Fibroblast of mammary gland (primary cell): ENCODE data around the gene FADD.

Source experiments
- DNase-seq: peaks from one replicate; pipeline ENCODE4 v3.0.0-alpha.2; 2010; ENCODE audit warnings: low read depth
- H3K4me3 ChIP-seq: 2 replicates; pipeline ENCODE4 v1.5.1; 2011; ENCODE audit warnings: low read depth, mild to moderate bottlenecking, low read length, moderate library complexity; ENCODE audit not compliant: control insufficient read depth
- TF ChIP-seq, protein P1 (sequence below): conservative IDR thresholded peaks from 2 replicates; pipeline ENCODE4 v1.5.1; 2011; ENCODE audit warnings: low read depth, low read length, inconsistent platforms; ENCODE audit not compliant: control insufficient read depth, insufficient read depth

FADD gene

DNA sequence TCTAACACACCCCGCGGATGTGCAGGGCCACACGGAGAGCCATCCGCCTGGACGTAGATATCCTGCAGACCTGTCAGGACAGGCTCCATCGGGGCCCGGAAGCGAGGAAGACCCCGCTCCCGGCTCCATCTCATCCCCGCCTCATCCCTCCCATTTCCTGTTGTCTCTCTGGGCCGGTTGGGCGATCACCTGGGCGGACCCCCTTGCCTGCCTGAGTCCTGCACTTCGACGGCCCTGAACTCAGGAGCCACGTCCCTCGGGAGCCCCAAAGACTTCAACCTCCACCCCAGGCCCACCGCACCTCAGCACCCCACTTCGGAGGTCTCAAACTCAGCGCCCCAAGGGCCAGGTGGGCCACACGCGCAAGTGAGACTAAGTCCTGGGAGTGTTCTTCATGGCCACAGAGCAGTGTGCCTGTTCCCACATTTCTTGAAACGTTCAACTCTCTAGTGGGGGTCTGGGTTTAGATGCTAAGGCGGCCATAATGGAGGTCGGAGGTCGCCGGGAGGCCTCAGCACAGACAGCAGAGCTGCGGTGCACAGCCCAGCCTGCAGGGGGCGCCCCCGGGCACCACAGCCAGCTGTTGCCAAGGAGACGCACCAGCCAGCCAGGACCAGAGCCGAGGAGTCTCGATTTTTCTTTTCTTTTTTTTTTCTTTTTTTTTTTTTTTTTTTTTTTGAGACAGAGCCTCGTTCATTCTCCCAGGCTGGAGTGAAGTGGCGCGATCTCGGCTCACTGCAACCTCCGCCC lies 26.0 kb upstream of the FADD start:
- peak; percentile 14 for DNase-seq
- H3K4me3 ChIP-seq = no peak overlapping the region
- TF ChIP-seq, protein P1, sequence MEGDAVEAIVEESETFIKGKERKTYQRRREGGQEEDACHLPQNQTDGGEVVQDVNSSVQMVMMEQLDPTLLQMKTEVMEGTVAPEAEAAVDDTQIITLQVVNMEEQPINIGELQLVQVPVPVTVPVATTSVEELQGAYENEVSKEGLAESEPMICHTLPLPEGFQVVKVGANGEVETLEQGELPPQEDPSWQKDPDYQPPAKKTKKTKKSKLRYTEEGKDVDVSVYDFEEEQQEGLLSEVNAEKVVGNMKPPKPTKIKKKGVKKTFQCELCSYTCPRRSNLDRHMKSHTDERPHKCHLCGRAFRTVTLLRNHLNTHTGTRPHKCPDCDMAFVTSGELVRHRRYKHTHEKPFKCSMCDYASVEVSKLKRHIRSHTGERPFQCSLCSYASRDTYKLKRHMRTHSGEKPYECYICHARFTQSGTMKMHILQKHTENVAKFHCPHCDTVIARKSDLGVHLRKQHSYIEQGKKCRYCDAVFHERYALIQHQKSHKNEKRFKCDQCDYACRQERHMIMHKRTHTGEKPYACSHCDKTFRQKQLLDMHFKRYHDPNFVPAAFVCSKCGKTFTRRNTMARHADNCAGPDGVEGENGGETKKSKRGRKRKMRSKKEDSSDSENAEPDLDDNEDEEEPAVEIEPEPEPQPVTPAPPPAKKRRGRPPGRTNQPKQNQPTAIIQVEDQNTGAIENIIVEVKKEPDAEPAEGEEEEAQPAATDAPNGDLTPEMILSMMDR = peak; percentile 50

DNA sequence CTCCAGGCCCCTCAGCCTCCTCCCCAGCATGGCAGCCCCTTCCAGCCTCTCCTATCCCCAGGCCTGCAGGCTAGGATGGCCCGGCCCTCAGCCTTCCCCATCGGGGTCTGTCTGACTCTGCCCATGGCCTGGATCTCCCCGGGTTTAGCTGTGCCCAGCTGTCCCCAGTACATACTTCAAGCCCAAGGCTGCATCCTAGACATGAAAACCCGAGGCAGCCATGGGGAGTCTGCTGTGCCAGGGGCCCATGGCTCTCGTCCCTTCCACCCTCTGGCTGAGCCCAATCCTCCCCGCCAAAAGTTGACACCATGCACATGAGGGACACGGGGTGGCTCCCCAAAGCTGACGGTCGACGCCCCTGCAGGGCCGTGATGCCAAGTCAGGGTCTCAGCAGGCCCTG lies 22.2 kb upstream of the FADD start:
- TF ChIP-seq, protein P1 = no peak
- DNase-seq = no peak
- no peak overlapping the region for H3K4me3 ChIP-seq

DNA sequence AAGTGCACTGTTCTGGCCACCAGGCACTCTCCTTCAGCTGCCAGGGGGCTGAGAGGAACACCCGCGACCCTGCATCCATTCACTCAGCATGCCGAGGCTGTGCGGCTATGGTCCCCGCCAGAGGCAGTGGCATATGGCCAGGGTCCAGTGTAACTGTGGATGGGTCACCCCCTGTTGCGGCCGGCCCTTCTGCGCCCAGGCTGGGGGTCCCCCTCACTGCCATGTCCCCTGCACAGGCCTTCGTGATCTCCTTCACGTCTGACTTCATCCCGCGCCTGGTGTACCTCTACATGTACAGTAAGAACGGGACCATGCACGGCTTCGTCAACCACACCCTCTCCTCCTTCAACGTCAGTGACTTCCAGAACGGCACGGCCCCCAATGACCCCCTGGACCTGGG lies 20.8 kb upstream of the FADD start:
- TF ChIP-seq, protein P1 = no peak
- no peak overlapping the region for H3K4me3 ChIP-seq
- DNase-seq = no peak

DNA sequence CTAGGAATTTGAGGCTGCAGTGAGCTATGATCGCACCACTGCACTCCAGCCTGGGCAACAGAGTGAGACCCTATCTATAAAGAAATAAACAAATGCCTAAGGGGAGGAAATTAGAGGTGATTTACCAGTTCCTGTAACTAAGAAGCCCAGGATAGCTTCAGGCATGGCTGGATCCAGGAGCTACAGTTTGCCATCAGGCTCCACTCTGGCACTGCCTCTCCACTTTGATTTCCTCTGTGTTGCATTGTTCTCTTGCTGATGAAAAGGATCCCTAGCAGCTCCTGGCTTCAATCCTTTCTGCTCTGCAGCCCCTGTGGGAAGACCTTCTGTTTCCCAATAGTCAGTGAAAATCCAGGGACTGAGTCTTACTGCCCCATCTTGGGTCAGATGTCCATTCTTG lies 20.1 kb upstream of the FADD start:
- H3K4me3 ChIP-seq = no peak overlapping the region
- TF ChIP-seq, protein P1 = no peak
- DNase-seq = no peak

DNA sequence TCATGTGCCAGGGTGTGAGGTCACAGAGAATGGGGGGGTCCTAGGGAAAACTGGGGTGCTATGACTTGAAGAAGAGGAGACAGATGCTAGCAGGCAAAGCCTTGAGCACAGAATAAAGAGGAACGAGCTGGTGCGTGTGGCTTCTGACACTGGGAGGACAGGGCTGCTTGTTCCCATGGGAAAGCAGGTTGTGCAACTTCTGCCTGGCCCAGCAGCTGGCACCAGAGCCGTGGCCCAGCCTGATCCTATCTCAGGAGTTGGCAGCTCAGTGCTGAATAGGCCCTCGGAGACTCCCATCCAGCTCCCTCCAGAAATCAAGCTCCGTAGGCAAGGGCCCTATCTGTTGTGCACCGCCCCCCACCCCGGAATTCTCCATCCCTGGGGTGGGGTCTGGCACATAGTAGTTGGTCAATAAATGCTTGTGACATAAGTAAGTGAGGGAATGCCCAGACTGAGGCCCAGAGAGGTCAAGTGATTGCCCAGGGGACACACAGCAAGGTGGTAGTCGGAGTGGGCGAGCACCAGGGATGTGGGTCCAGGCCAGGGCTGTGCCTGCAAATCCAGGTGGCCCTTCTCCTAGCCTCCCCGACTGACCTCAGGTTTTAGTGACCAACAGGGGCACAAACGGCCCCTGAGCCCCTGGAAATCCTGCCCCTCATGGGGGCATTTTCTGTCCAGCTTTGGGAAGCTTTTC lies 19.5 kb upstream of the FADD start:
- DNase-seq = no peak
- no peak overlapping the region for H3K4me3 ChIP-seq
- TF ChIP-seq, protein P1 = no peak

DNA sequence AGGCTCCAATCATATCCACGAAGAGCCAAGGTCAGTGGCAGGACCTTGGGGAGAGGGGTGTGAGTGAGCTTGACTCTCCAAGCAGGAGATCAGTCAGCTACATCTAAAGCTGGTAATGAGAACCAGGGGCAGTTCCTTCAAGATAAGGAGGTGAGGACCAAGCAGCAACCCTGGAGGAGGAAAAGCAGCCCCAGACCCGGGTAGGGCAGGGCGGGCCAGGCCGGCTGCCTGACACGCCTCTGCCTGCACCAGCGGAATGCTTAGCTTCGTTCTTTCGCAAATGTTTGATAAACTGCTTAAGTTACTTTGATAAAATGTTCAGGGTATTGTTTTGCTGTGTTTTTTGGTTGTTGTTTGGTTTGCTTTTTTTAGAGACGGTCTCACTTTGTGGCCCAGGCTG lies 18.7 kb upstream of the FADD start:
- DNase-seq = no peak
- TF ChIP-seq, protein P1 = no peak
- no peak overlapping the region for H3K4me3 ChIP-seq
